ENCODE measurements around the gene ZGPAT. TPM values are rescaled to one million over a fixed set of nuclear protein-coding genes. Genes with fewer than 3 reads are reported as not detected.

The ZGPAT gene
- total RNA-seq, 1 experiment from 2014 or later: 35.8 TPM

DNA sequence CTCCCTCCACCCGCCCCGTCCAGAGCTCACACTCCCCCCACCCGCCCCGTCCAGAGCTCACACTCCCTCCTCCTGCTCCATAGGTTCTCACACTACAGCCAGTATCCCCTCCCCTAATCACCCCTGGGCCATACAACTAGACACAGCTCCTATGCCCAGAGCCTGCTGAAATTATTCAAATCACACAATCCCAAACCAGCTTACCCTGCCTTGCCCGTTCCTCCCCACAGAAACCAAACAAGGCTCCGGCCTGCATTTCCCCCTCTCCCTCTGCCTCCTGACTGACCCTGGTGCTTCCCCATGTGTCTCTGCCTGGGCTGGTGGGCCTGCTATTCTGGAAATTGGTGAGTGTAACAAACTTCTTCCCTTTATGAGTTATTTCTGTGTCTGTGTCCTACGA lies 50.3 kb downstream of the ZGPAT start:
- no peak for ATAC-seq
- H3K27ac ChIP-seq (ENCODE audit: low read length): no peak overlapping the region
- no peaks in the 10 kb centered on the region for H3K4me1 ChIP-seq (ENCODE audit: control insufficient read depth, insufficient read depth, low read length)
- no peak for DNase-seq (ENCODE audit: low read depth, low spot score)
- H3K4me3 ChIP-seq (ENCODE audit: low read depth in 2 of 2, low read length in 2 of 2): no peak overlapping the region
- TF ChIP-seq SIN3A (IDR thresholded peaks at IDR 0.05; ENCODE audit: borderline replicate concordance, insufficient read depth, low read depth, low read length) (no peak), POLR2AphosphoS5 (IDR thresholded peaks at IDR 0.05; ENCODE audit: low read depth, low read length) (no peak), TCF7L2 (IDR thresholded peaks at IDR 0.05; ENCODE audit: low read depth, low read length) (no peak)
- TF ChIP-seq, protein P1, sequence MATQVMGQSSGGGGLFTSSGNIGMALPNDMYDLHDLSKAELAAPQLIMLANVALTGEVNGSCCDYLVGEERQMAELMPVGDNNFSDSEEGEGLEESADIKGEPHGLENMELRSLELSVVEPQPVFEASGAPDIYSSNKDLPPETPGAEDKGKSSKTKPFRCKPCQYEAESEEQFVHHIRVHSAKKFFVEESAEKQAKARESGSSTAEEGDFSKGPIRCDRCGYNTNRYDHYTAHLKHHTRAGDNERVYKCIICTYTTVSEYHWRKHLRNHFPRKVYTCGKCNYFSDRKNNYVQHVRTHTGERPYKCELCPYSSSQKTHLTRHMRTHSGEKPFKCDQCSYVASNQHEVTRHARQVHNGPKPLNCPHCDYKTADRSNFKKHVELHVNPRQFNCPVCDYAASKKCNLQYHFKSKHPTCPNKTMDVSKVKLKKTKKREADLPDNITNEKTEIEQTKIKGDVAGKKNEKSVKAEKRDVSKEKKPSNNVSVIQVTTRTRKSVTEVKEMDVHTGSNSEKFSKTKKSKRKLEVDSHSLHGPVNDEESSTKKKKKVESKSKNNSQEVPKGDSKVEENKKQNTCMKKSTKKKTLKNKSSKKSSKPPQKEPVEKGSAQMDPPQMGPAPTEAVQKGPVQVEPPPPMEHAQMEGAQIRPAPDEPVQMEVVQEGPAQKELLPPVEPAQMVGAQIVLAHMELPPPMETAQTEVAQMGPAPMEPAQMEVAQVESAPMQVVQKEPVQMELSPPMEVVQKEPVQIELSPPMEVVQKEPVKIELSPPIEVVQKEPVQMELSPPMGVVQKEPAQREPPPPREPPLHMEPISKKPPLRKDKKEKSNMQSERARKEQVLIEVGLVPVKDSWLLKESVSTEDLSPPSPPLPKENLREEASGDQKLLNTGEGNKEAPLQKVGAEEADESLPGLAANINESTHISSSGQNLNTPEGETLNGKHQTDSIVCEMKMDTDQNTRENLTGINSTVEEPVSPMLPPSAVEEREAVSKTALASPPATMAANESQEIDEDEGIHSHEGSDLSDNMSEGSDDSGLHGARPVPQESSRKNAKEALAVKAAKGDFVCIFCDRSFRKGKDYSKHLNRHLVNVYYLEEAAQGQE (IDR thresholded peaks at IDR 0.05; ENCODE audit: insufficient read depth in 1 of 2, low read depth in 2 of 2, low read length in 1 of 2): no peak
- TF ChIP-seq, protein P2, sequence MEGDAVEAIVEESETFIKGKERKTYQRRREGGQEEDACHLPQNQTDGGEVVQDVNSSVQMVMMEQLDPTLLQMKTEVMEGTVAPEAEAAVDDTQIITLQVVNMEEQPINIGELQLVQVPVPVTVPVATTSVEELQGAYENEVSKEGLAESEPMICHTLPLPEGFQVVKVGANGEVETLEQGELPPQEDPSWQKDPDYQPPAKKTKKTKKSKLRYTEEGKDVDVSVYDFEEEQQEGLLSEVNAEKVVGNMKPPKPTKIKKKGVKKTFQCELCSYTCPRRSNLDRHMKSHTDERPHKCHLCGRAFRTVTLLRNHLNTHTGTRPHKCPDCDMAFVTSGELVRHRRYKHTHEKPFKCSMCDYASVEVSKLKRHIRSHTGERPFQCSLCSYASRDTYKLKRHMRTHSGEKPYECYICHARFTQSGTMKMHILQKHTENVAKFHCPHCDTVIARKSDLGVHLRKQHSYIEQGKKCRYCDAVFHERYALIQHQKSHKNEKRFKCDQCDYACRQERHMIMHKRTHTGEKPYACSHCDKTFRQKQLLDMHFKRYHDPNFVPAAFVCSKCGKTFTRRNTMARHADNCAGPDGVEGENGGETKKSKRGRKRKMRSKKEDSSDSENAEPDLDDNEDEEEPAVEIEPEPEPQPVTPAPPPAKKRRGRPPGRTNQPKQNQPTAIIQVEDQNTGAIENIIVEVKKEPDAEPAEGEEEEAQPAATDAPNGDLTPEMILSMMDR (IDR thresholded peaks at IDR 0.05): no peak
- intact Hi-C loops (cut with micrococcal nuclease; ENCODE audit: unreplicated experiment): no loop called here
- in situ Hi-C loops (cut with HindIII; ENCODE audit: low pct_unique_long_range_greater_than_20kb, low sequenced_read_pairs): no loop called here
- CTCF ChIA-PET: no interaction called here
- no peaks in the 10 kb centered on the region for H3K36me3 ChIP-seq (ENCODE audit: control insufficient read depth, insufficient read depth, low read length)
- BruUV-seq (replicated peaks): no TSS peak
- POLR2A ChIA-PET: no interaction called here
- no peaks in the 10 kb centered on the region for H3K27me3 ChIP-seq (ENCODE audit: control insufficient read depth, insufficient read depth, low read length)
- no peaks in the 10 kb centered on the region for H3K9me3 ChIP-seq (ENCODE audit: control insufficient read depth, insufficient read depth, low read depth, low read length)

DNA sequence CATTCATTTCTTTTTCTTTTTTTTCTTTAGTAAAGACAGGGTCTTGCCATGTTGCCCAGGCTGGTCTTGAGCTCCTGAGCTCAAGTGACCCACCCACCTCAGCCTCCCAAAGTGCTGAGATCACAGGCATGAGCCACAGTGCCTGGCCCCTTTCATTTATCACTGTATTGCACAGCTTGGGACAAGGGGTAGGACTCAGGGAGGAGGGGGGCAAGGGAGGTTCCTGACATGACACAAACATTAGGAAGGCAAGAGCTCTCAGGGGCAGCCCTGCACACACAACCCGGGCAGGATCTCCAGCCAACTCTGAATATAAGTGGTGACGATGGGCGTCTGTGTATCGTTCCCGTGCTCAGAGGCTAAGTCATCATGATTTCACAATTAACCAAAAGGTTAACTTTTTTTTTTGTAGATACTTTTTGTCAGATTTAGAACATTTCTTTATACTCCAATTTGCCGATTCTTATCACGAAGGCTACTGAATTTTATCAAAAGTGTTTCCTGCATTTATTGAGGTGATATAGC lies 51.6 kb downstream of the ZGPAT start:
- Histone ChIP-seq H3K36me3 (ENCODE audit: control insufficient read depth, insufficient read depth, low read length) (no peaks in the 10 kb centered on the region), H3K9me3 (ENCODE audit: control insufficient read depth, insufficient read depth, low read depth, low read length) (no peaks in the 10 kb centered on the region), H3K27ac (ENCODE audit: low read length) (no peak overlapping the region), H3K4me3 (ENCODE audit: low read depth in 2 of 2, low read length in 2 of 2) (no peak overlapping the region), H3K27me3 (ENCODE audit: control insufficient read depth, insufficient read depth, low read length) (no peaks in the 10 kb centered on the region), H3K4me1 (ENCODE audit: control insufficient read depth, insufficient read depth, low read length) (no peaks in the 10 kb centered on the region)
- BruUV-seq (replicated peaks): no TSS peak
- CTCF ChIA-PET: interaction anchor here (0.6 kb wide), 1 partner anchor 99 kb away, joined by 3 read pairs; no protein-coding TSS in a partner anchor
- in situ Hi-C loops (cut with HindIII; ENCODE audit: low pct_unique_long_range_greater_than_20kb, low sequenced_read_pairs) (no loop called here), intact Hi-C loops (cut with micrococcal nuclease; ENCODE audit: unreplicated experiment) (no loop called here)
- TF ChIP-seq SIN3A (IDR thresholded peaks at IDR 0.05; ENCODE audit: borderline replicate concordance, insufficient read depth, low read depth, low read length) (no peak), TCF7L2 (IDR thresholded peaks at IDR 0.05; ENCODE audit: low read depth, low read length) (no peak), POLR2AphosphoS5 (IDR thresholded peaks at IDR 0.05; ENCODE audit: low read depth, low read length) (no peak)
- TF ChIP-seq, protein P1 (IDR thresholded peaks at IDR 0.05; ENCODE audit: insufficient read depth in 1 of 2, low read depth in 2 of 2, low read length in 1 of 2): no peak
- TF ChIP-seq, protein P2 (IDR thresholded peaks at IDR 0.05): no peak
- ATAC-seq: no peak
- POLR2A ChIA-PET: no interaction called here
- DNase-seq (ENCODE audit: low read depth, low spot score): no peak

Data from Panc1 (cell line).